ENCODE measurements around the gene USP40.

The USP40 gene

GRCh38 chr2:233492078-233492477 is 74.5 kb downstream of the USP40 start:
- Histone ChIP-seq H3K9ac (ENCODE audit: low read length) (no peak overlapping the region), H4K20me1 (ENCODE audit: low read depth, low read length) (no peaks in the 10 kb centered on the region), H3K9me2 (replicated peaks; ENCODE audit: insufficient read depth, low read length) (no peaks in the 10 kb centered on the region), H3K4me3 (ENCODE audit: insufficient read depth, low read length, poor library complexity, severe bottlenecking) (no peak overlapping the region), H3K36me3 (ENCODE audit: low read length) (no peaks in the 10 kb centered on the region), H3K79me2 (ENCODE audit: insufficient read depth, low read length) (no peaks in the 10 kb centered on the region), H3K27ac (ENCODE audit: low read depth, low read length) (no peak overlapping the region), H3K27me3 (ENCODE audit: low read length) (no peaks in the 10 kb centered on the region), H3K4me2 (ENCODE audit: low read depth, low read length, poor library complexity, severe bottlenecking) (no peak overlapping the region), H3K9me3 (ENCODE audit: insufficient read depth, low read length) (no peaks in the 10 kb centered on the region), H2AFZ (ENCODE audit: low read depth, low read length, severe bottlenecking) (no peak overlapping the region), H3F3A (ENCODE audit: insufficient read depth) (no peaks in the 10 kb centered on the region)
- TF ChIP-seq CTCF (IDR thresholded peaks at IDR 0.05; ENCODE audit: insufficient read depth, low read length, poor library complexity, severe bottlenecking) (no peak), EZH2phosphoT487 (conservative IDR thresholded peaks at IDR 0.05; ENCODE audit: low read length) (no peak)

- Histone ChIP-seq H3K4me3 (ENCODE audit: insufficient read depth, low read length, poor library complexity, severe bottlenecking) (no peak overlapping the region), H3K27ac (ENCODE audit: low read depth, low read length) (no peak overlapping the region), H3K9ac (ENCODE audit: low read length) (no peak overlapping the region), H3K27me3 (ENCODE audit: low read length) (no peaks in the 10 kb centered on the region), H3K36me3 (ENCODE audit: low read length) (no peaks in the 10 kb centered on the region), H2AFZ (ENCODE audit: low read depth, low read length, severe bottlenecking) (no peak overlapping the region), H3K9me3 (ENCODE audit: insufficient read depth, low read length) (no peaks in the 10 kb centered on the region), H3K9me2 (replicated peaks; ENCODE audit: insufficient read depth, low read length) (no peaks in the 10 kb centered on the region), H3K79me2 (ENCODE audit: insufficient read depth, low read length) (no peaks in the 10 kb centered on the region), H3F3A (ENCODE audit: insufficient read depth) (no peaks in the 10 kb centered on the region), H3K4me2 (ENCODE audit: low read depth, low read length, poor library complexity, severe bottlenecking) (no peak overlapping the region), H4K20me1 (ENCODE audit: low read depth, low read length) (no peaks in the 10 kb centered on the region)
- TF ChIP-seq CTCF (IDR thresholded peaks at IDR 0.05; ENCODE audit: insufficient read depth, low read length, poor library complexity, severe bottlenecking) (no peak), EZH2phosphoT487 (conservative IDR thresholded peaks at IDR 0.05; ENCODE audit: low read length) (no peak)
Measured at GRCh38 chr2:233491326-233491725, 75.3 kb downstream of the USP40 start.

- Histone ChIP-seq H3K4me3 (ENCODE audit: insufficient read depth, low read length, poor library complexity, severe bottlenecking) (no peak overlapping the region), H3K9me2 (replicated peaks; ENCODE audit: insufficient read depth, low read length) (no peaks in the 10 kb centered on the region), H3K4me2 (ENCODE audit: low read depth, low read length, poor library complexity, severe bottlenecking) (no peak overlapping the region), H3K27ac (ENCODE audit: low read depth, low read length) (no peak overlapping the region), H3F3A (ENCODE audit: insufficient read depth) (no peaks in the 10 kb centered on the region), H3K36me3 (ENCODE audit: low read length) (no peaks in the 10 kb centered on the region), H3K9me3 (ENCODE audit: insufficient read depth, low read length) (no peaks in the 10 kb centered on the region), H2AFZ (ENCODE audit: low read depth, low read length, severe bottlenecking) (no peak overlapping the region), H4K20me1 (ENCODE audit: low read depth, low read length) (no peaks in the 10 kb centered on the region), H3K79me2 (ENCODE audit: insufficient read depth, low read length) (no peaks in the 10 kb centered on the region), H3K27me3 (ENCODE audit: low read length) (no peaks in the 10 kb centered on the region), H3K9ac (ENCODE audit: low read length) (no peak overlapping the region)
- TF ChIP-seq CTCF (IDR thresholded peaks at IDR 0.05; ENCODE audit: insufficient read depth, low read length, poor library complexity, severe bottlenecking): no peak
- TF ChIP-seq EZH2phosphoT487 (conservative IDR thresholded peaks at IDR 0.05; ENCODE audit: low read length): no peak
Measured at GRCh38 chr2:233490831-233491230, 75.8 kb downstream of the USP40 start.
